Vagina (tissue), 2 donors: ENCODE results near the gene ALDH1B1. TPM values are rescaled to one million over a fixed set of nuclear protein-coding genes. Genes with fewer than 3 reads are reported as not detected.

ENCODE experiments used
- DNase-seq, 2 donors: peaks; one replicate each; pipeline ENCODE4 v3.0.0-alpha.2; 2017; ENCODE audit errors: extremely low spot score in 2 of 2
- H3K27ac ChIP-seq: fragments of 200-600 bp; sonication (generic); one replicate; pipeline ENCODE4 v1.5.1; 2019
- H3K27me3 ChIP-seq: fragments of 200-600 bp; sonication (generic); one replicate; pipeline ENCODE4 v1.5.1; 2019
- H3K36me3 ChIP-seq, 2 donors: fragments of 200-600 bp; sonication (generic); one replicate each; pipeline ENCODE4 v1.5.1; 2017 to 2019
- H3K4me1 ChIP-seq: fragments of 200-600 bp; sonication (generic); one replicate; pipeline ENCODE4 v1.5.1; 2019
- H3K4me3 ChIP-seq, 2 donors: fragments of 200-600 bp; sonication (generic); 1 replicate in 1 of 2; 2 replicates in 1 of 2; pipeline ENCODE4 v1.5.1; 2016 to 2019
- H3K9me3 ChIP-seq: fragments of 200-600 bp; sonication (generic); one replicate; pipeline ENCODE4 v1.5.1; 2019
- POLR2A ChIP-seq, 2 donors: fragments of 450-650 bp; IDR thresholded peaks; one replicate each; pipeline ENCODE4 v1.6.1; 2017; ENCODE audit warnings: antibody characterized with exemption in 2 of 2, mild to moderate bottlenecking in 2 of 2, moderate library complexity in 2 of 2
- POLR2AphosphoS5 ChIP-seq, 2 donors: sonication (generic); formaldehyde crosslinking; IDR thresholded peaks; one replicate each; pipeline ENCODE4 v1.9.0; 2017; ENCODE audit warnings: antibody characterized with exemption in 2 of 2, mild to moderate bottlenecking in 2 of 2, low read depth in 1 of 2; ENCODE audit not compliant: insufficient read depth in 1 of 2
- intact Hi-C: fragments of 100-400 bp; cut with DNase I; formaldehyde crosslinking; loops from one replicate; pipeline ENCODE4 v1.15.1; 2023
- total RNA-seq: library from RNA; depleted of rRNA; stranded (reverse); fragments of >200 nt; gene quantifications from one replicate; pipeline ENCODE4 v1.2.3, GENCODE V29; 2016
- TF ChIP-seq, protein P1 (sequence below), 3 experiments: fragments of 450-650 bp in 2 of 3; fragments of 200-600 bp in 1 of 3; sonication (generic) in 1 of 3; IDR thresholded peaks; one replicate each; pipeline ENCODE4 v1.5.1; 2017 to 2019; ENCODE audit warnings: antibody characterized with exemption in 3 of 3, mild to moderate bottlenecking in 2 of 3, moderate library complexity in 2 of 3

The ALDH1B1 gene
- total RNA-seq, 1 donor from 2014 or later, result 13.3 TPM

DNA sequence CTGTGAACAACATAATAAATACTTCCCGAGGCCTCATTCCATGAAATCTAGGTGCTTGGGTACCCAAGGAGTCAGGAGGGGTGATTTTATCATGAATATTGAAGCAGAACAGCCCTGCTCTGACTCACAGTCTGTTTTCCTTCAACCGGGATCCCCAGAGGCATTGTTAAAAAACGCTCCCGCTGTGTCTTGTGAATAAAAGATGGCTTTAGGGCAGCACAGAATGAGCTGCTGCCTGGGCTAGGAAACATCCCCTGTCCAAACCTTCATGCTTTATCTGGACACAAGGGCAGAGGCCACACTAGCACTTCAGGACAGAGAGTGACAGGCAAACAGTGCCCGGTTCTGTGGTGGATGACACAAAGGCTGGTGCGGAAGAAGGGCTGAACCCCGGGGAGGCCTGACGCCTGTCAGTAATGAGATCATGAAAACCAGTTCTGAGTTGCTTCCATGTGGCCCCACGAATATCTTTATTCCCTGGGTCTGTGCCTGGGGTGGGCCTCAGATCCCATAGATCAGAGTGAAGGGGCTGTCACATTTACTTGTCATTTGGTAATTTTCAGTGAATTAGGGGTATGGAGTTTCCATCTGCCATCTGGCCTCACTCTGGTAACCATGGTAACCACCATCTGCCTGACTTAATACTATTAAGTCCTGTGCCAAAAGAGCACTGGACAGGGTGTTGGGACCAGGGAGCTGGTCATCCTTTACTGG, 29.2 kb downstream of the ALDH1B1 start:
- TF ChIP-seq POLR2AphosphoS5 (IDR thresholded peaks at IDR 0.05; ENCODE audit: insufficient read depth in 1 of 2, low read depth in 1 of 2), result no peak
- H3K4me3 ChIP-seq, result no peak overlapping the region
- H3K27ac ChIP-seq, result no peak overlapping the region
- H3K36me3 ChIP-seq, result no peaks in the 10 kb centered on the region
- DNase-seq, result no peak
- intact Hi-C loops, result loop anchor here (10.0 kb wide), 1 partner anchor 47 kb away; no protein-coding TSS in a partner anchor
- H3K27me3 ChIP-seq, result no peaks in the 10 kb centered on the region
- H3K9me3 ChIP-seq, result no peaks in the 10 kb centered on the region
- no peaks in the 10 kb centered on the region for H3K4me1 ChIP-seq

DNA sequence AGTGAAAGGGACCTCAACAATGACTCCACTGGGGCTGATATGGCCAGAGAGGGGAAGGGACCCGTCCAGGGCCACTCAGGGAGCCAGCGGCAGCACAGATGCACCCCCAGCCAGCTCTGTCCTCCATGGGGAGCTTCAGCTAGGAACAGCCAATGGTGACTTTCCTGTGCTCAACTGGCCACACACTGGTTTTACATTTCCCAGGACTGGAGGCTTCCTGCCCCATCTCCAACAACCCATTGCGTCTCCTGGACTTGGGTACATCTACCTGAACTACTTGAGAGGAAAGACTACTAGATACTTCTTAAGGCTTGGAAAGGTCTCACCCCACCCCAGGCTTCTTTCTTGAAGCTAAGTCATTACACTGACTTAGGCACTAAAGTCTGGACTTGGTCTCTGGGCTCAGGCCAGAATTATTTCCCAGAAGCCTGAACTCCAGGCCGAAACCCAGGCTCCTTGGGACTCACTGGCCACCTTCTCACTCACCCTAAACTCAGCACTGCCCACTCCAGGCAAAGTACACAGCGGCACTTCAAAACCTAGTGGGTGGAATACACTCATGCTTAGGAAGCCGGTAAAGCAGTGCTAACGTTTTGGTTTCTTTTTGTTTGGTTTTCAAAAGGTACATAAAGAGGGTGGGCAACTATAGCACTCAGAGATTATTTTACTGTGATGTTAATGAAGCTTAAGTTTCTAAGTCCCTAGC, 30.2 kb downstream of the ALDH1B1 start:
- no peak overlapping the region for H3K27ac ChIP-seq
- H3K4me3 ChIP-seq, result no peak overlapping the region
- H3K27me3 ChIP-seq, result no peaks in the 10 kb centered on the region
- TF ChIP-seq, protein P1, sequence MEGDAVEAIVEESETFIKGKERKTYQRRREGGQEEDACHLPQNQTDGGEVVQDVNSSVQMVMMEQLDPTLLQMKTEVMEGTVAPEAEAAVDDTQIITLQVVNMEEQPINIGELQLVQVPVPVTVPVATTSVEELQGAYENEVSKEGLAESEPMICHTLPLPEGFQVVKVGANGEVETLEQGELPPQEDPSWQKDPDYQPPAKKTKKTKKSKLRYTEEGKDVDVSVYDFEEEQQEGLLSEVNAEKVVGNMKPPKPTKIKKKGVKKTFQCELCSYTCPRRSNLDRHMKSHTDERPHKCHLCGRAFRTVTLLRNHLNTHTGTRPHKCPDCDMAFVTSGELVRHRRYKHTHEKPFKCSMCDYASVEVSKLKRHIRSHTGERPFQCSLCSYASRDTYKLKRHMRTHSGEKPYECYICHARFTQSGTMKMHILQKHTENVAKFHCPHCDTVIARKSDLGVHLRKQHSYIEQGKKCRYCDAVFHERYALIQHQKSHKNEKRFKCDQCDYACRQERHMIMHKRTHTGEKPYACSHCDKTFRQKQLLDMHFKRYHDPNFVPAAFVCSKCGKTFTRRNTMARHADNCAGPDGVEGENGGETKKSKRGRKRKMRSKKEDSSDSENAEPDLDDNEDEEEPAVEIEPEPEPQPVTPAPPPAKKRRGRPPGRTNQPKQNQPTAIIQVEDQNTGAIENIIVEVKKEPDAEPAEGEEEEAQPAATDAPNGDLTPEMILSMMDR (IDR thresholded peaks at IDR 0.05), result no peak
- TF ChIP-seq POLR2A (IDR thresholded peaks at IDR 0.05) (no peak), POLR2AphosphoS5 (IDR thresholded peaks at IDR 0.05; ENCODE audit: insufficient read depth in 1 of 2, low read depth in 1 of 2) (no peak)
- no peaks in the 10 kb centered on the region for H3K4me1 ChIP-seq
- H3K9me3 ChIP-seq, result no peaks in the 10 kb centered on the region
- H3K36me3 ChIP-seq, result no peaks in the 10 kb centered on the region
- intact Hi-C loops, result loop anchor here (10.0 kb wide), 1 partner anchor 48 kb away; no protein-coding TSS in a partner anchor
- no peak for DNase-seq

DNA sequence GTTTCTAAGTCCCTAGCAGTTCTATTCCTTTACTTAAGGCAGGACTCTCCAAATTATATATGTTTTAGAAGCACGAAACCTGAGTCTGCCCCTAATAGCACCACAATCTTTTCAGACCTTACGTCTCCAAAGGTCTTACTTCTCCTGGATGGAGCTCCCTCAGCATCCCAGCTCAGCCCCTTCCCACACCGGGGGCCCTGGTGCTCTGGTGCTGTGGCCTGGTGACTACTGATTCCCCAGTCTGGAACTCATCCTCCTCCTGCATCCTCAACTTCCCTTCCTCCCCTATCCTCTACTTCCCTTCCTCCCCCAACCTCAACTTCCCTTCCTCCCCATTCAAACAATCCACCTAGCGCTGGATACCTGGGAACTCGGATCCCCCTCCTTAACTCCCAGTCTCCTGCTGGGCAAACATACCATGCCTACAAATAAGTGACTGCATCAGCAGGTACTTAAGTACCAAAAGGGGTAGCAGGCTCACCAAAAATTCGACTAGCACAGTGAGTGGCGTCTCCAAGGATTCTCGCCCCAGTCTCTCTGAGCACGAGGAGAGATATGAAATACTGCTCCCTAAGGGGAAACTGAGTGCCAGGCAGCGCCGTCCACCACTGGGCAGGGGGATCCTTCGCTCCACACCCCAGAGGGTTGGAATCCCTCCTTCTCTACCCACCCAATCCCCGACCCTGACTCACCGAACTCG, 30.9 kb downstream of the ALDH1B1 start:
- no peaks in the 10 kb centered on the region for H3K27me3 ChIP-seq
- H3K4me3 ChIP-seq, result peak overlapping the region; percentile 16 to 52
- H3K36me3 ChIP-seq, result no peaks in the 10 kb centered on the region
- intact Hi-C loops, result loop anchor here (10.0 kb wide), 1 partner anchor 49 kb away; no protein-coding TSS in a partner anchor
- no peak overlapping the region for H3K27ac ChIP-seq
- no peaks in the 10 kb centered on the region for H3K9me3 ChIP-seq
- TF ChIP-seq POLR2AphosphoS5 (IDR thresholded peaks at IDR 0.05; ENCODE audit: insufficient read depth in 1 of 2, low read depth in 1 of 2), result no peak
- TF ChIP-seq, protein P1 (IDR thresholded peaks at IDR 0.05), result no peak
- TF ChIP-seq POLR2A (IDR thresholded peaks at IDR 0.05), result no peak
- no peaks in the 10 kb centered on the region for H3K4me1 ChIP-seq
- no peak for DNase-seq

DNA sequence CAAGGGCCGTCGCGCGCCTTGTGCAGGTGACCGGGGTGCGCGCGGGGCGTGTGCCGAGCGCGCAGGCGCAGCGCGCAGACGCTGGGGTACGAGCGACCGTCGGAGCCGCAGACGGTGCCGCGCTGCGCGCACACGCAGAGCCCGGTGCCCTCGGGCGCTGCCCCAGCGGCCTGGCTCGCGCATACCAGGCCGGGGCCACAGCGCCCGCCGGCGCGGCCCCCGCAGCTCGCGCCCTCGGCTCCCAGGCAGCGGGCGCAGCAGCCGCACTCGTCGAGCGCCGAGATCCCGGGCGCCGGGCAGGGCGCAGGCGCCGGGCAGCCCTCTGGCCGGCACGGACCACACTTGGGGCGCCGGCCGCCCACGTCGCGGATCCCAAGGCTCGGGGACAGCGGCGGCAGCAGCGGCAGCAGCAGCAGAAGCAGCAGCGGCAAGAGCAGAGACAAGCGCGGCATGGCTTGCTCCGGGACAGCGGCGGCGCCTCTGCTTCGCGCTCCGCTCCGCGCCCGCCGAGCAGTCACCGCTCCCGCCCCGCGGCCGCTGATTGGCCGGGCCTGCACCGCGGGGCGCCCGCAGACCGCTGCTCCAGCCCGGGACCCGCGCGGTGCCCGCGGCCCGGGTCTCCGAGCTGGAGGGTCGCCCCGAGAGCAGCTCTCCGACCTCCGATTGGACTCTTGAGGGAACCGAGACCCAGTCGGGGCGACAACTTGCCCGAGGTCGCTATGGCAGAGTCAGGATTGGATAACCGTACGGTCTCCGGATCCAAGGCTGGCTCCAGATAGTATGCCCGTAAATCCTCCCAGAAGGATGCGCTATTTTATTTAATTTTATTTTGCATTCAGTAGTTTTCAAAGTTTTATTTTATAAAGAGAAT, 31.7 kb downstream of the ALDH1B1 start, which contains the start of gene IGFBPL1:
TSS of gene IGFBPL1 (minus strand) at position 482 of the 871 bp plus-strand sequence. CDS start at position 452, 30 bp downstream.
- TF ChIP-seq POLR2AphosphoS5 (IDR thresholded peaks at IDR 0.05; ENCODE audit: insufficient read depth in 1 of 2, low read depth in 1 of 2) (no peak), POLR2A (IDR thresholded peaks at IDR 0.05) (no peak)
- TF ChIP-seq, protein P1 (IDR thresholded peaks at IDR 0.05), result no peak
- Histone ChIP-seq H3K4me3 (peak within 1 kb of the TSS; percentile 16 to 52), H3K36me3 (no peaks in the 10 kb centered on the region), H3K4me1 (no peaks in the 10 kb centered on the region), H3K27me3 (no peaks in the 10 kb centered on the region), H3K9me3 (no peaks in the 10 kb centered on the region), H3K27ac (no peak within 1 kb of the TSS)
- intact Hi-C loops, result loop anchor here (10.0 kb wide), 1 partner anchor 49 kb away; no protein-coding TSS in a partner anchor
- DNase-seq, result no peak
